ENCODE measurements around the gene ZNF423.

ZNF423 gene

DNA sequence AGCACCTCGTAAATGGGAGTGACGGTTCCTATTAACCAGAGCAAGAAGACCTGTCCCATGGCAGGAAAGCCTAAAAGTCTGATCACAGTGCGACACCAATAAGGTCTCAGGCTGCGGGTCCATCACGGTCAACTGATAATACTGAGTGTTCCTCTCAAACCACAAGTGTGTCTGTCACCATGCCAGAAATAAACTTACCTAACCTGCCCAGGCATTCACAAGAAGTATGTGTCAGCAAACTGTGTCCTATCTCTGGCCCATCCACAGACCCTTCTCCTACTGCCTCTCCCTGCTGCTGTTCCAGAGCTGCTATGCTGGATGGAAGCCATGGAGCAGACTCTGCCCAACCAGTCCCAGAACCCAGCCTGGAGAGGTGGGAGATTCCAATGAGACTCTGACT lies 73.5 kb downstream of the ZNF423 start:
- DNase-seq (ENCODE audit: extremely low spot score) = no peak
- ChIA-PET CTCF (no interaction called here), POLR2A (no interaction called here)
- TF ChIP-seq SUZ12 (IDR thresholded peaks at IDR 0.05) = no peak

DNA sequence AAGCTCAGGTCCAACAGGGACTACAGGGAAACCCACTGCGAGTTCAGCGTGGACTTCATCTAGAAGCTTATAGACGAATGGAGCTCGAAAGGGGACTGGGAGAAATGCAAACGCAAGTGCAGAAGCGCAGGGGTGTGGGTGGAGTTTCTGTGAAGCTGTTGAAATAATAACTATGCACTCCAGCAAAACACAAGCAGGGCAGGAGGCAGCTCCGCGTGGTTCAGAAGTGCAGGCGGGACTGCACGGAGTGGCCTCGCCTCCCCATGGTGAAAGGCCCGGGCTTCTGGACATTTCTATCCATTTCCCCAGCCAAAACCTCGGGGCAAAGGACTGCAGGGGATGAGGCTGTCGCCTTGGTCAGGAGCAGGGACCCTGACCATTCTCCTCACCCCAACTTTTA lies 74.5 kb downstream of the ZNF423 start:
- DNase-seq (ENCODE audit: extremely low spot score) = no peak
- ChIA-PET CTCF (no interaction called here), POLR2A (no interaction called here)
- TF ChIP-seq ARNT (IDR thresholded peaks at IDR 0.05) = no peak

DNA sequence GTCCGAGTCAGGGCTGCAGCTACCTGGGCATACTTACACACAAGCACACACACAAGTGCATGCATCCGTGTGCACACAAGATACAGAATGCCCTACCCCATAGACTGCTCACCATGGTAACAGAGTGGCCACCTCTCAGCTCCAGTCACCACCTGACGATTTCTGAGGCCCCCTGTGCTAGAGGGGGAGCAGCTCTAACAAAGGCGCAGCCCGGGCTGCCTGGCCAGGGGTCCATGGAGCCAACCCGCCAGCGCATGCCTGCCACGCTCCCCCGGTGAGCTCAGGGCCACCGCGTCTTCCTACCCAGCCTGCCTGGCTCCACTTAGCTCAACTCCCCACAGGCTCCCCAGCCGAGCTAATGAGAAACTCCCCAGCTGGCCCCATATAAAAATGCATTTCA lies 75.5 kb downstream of the ZNF423 start:
- TF ChIP-seq ZNF384 (IDR thresholded peaks at IDR 0.05) (no peak), HDGF (IDR thresholded peaks at IDR 0.05; ENCODE audit: borderline replicate concordance) (no peak), NFRKB (IDR thresholded peaks at IDR 0.05) (no peak), SUZ12 (IDR thresholded peaks at IDR 0.05) (no peak), FOXM1 (IDR thresholded peaks at IDR 0.05; ENCODE audit: borderline replicate concordance) (no peak), CTBP1 (IDR thresholded peaks at IDR 0.05; ENCODE audit: borderline replicate concordance) (no peak), SP1 (IDR thresholded peaks at IDR 0.05) (no peak), L3MBTL2 (conservative IDR thresholded peaks at IDR 0.05) (no peak), TARDBP (IDR thresholded peaks at IDR 0.05) (no peak), LEF1 (IDR thresholded peaks at IDR 0.05; ENCODE audit: borderline replicate concordance) (no peak), FOXK2 (IDR thresholded peaks at IDR 0.05) (no peak), FOXA1 (IDR thresholded peaks at IDR 0.05) (no peak), ARNT (IDR thresholded peaks at IDR 0.05) (no peak), ELF4 (IDR thresholded peaks at IDR 0.05) (no peak)
- TF ChIP-seq, protein P1, sequence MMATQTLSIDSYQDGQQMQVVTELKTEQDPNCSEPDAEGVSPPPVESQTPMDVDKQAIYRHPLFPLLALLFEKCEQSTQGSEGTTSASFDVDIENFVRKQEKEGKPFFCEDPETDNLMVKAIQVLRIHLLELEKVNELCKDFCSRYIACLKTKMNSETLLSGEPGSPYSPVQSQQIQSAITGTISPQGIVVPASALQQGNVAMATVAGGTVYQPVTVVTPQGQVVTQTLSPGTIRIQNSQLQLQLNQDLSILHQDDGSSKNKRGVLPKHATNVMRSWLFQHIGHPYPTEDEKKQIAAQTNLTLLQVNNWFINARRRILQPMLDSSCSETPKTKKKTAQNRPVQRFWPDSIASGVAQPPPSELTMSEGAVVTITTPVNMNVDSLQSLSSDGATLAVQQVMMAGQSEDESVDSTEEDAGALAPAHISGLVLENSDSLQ (IDR thresholded peaks at IDR 0.05) = no peak
- ChIA-PET CTCF (no interaction called here), POLR2A (interaction anchor here (0.8 kb wide), 1 partner anchor 224 kb away, joined by 3 read pairs; no protein-coding TSS in a partner anchor)
- no peak for DNase-seq (ENCODE audit: extremely low spot score)

DNA sequence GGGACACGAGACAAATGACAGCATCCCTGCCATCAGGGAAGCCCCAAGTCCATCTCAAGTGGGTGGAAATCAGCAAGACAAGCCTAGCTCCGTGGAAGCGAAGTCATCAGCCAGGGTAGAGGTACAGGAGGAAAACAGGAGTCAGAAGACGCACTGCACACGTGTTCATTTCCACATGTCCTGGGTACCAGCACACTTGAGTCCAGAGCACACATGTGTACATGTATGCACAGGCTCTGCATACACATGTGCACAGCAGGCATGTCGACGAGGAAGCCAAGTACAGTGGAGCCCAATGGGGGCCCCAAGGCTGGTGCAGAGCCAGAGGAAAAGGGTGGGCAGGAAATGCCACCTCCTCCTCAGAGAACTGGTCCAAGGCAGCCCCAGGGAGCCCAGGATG lies 75.9 kb downstream of the ZNF423 start:
- CTCF ChIA-PET = no interaction called here

DNA sequence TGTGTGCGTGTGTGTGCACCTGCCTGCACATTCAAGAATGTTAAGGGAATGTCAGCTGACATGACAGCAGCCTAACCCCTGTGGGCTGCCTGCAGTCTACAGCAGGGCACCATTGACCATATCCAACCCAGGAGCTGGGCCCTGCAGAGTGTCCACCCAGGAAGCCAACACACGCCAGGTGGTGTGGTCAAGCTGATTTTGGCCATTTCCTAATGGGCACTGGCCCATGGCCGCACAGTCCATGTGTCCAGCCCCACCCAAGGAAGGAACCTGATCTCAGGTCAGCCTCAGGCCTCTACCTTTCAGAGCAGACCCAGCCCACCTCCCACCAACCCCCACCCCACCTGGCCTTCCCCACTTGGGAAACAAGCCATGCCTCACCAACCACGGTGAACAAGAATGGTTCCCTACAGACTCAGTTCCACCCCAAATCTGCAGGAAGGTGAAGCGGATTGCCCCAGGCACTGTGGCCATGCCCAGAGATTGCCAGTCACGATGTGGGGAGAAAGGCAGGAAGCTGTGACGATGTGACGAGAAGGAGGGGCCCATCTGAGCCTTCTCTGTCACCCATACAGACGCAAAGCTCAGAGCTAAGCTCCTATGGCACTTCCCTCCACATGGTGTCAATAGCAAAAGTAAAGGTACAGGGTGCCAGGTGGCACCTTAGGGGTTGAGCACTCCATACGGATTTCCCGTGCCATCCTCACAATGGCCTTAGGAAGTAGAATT lies 77.5 kb downstream of the ZNF423 start:
- TF ChIP-seq TARDBP (IDR thresholded peaks at IDR 0.05) = no peak
- no peak for TF ChIP-seq L3MBTL2 (conservative IDR thresholded peaks at IDR 0.05)
- CTCF ChIA-PET = no interaction called here
- POLR2A ChIA-PET = no interaction called here

More for the DNA sequence above, 75.9 kb downstream of the ZNF423 start:
- DNase-seq (ENCODE audit: extremely low spot score) = no peak
- POLR2A ChIA-PET = interaction anchor here (0.8 kb wide), 1 partner anchor 223 kb away, joined by 3 read pairs; no protein-coding TSS in a partner anchor
- TF ChIP-seq ZNF384 (IDR thresholded peaks at IDR 0.05) = no peak
- no peak for TF ChIP-seq BHLHE40 (IDR thresholded peaks at IDR 0.05; ENCODE audit: borderline replicate concordance)

DNA sequence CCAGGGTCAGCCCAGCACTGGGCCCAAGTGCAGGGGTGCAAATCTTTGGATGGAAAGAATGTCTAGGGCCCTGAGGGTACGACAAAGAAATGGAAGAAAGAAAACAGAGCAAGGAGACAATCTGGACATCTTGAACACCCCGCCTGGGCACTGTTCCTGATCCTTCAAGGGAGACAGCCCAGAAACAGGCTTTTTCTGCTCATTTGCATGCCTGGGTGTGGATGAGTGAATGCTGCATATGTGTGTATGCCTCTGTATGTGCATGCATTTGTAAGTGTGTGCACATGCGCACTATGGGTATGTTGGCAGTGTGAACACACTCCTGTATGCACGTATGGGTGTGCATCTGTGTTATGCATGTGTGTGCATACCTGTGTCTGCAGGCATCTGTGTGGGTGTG lies 79.2 kb downstream of the ZNF423 start:
- POLR2A ChIA-PET = no interaction called here
- no peak for TF ChIP-seq HDGF (IDR thresholded peaks at IDR 0.05; ENCODE audit: borderline replicate concordance)
- TF ChIP-seq FOXK2 (IDR thresholded peaks at IDR 0.05) = no peak
- TF ChIP-seq ARNT (IDR thresholded peaks at IDR 0.05) = no peak
- no peak for TF ChIP-seq SUZ12 (IDR thresholded peaks at IDR 0.05)
- TF ChIP-seq ELF4 (IDR thresholded peaks at IDR 0.05) = no peak
- TF ChIP-seq, protein P1 (IDR thresholded peaks at IDR 0.05) = no peak
- no peak for TF ChIP-seq ZNF384 (IDR thresholded peaks at IDR 0.05)
- TF ChIP-seq SP1 (IDR thresholded peaks at IDR 0.05) = no peak
- TF ChIP-seq L3MBTL2 (conservative IDR thresholded peaks at IDR 0.05) = no peak
- no peak for TF ChIP-seq TARDBP (IDR thresholded peaks at IDR 0.05)
- no peak for TF ChIP-seq LEF1 (IDR thresholded peaks at IDR 0.05; ENCODE audit: borderline replicate concordance)
- no peak for TF ChIP-seq NFRKB (IDR thresholded peaks at IDR 0.05)
- CTCF ChIA-PET = no interaction called here

More for the DNA sequence above, 77.5 kb downstream of the ZNF423 start:
- DNase-seq (ENCODE audit: extremely low spot score) = no peak

DNA sequence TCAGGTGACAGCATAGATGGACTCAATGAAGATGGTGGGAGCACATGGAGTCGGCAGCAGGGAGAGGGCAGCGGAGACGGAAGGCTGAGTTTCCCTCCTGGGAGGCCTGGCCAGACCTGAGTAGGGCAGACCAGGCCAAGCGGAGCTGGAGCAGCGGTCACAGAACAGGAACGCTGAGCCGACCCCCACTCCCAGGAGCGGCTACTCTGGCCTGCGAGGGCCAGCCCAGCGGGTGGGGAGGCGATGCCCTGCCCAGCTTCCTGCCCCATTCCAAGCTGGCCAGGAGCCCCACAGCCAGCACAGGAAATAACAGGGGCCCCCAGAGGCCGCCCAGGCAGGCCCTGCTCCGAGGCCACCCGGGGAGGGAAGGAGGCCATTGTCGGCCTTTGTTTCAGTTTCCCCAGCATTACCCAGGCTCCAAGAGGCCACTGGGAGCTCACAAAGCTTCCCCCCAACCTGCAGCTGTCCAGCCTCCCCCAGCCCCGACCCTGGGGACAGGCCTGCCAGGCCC lies 79.8 kb downstream of the ZNF423 start:
- POLR2A ChIA-PET = no interaction called here
- DNase-seq (ENCODE audit: extremely low spot score) = no peak
- CTCF ChIA-PET = no interaction called here
- no peak for TF ChIP-seq L3MBTL2 (conservative IDR thresholded peaks at IDR 0.05)

More for the DNA sequence above, 79.2 kb downstream of the ZNF423 start:
- no peak for DNase-seq (ENCODE audit: extremely low spot score)

DNA sequence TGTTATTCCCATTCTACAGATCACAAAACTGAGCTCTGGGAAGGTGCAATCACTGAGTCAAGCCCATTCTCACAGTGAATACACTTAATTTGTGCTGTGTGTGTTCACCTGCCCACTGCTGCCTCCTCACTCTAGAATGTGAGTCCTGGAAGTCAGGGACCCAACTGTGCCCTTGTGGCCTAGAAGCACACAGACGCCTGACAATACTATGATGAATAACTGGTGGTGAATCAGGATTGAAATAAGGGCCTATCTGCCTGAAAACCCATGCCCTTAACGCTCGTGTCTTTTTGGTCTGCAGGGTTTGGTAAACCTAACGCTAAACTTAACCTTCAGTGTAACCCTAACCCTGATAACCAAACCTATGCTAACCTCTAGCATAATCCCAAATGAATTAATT lies 80.3 kb downstream of the ZNF423 start:
- CTCF ChIA-PET = no interaction called here
- no peak for DNase-seq (ENCODE audit: extremely low spot score)
- POLR2A ChIA-PET = no interaction called here

More for the DNA sequence above, 80.3 kb downstream of the ZNF423 start:
- TF ChIP-seq ZNF384 (IDR thresholded peaks at IDR 0.05) (no peak), BHLHE40 (IDR thresholded peaks at IDR 0.05; ENCODE audit: borderline replicate concordance) (no peak), FOXM1 (IDR thresholded peaks at IDR 0.05; ENCODE audit: borderline replicate concordance) (no peak), SUZ12 (IDR thresholded peaks at IDR 0.05) (no peak), FOXA1 (IDR thresholded peaks at IDR 0.05) (no peak), ARNT (IDR thresholded peaks at IDR 0.05) (no peak), FOXK2 (IDR thresholded peaks at IDR 0.05) (no peak), ELF4 (IDR thresholded peaks at IDR 0.05) (no peak), SP1 (IDR thresholded peaks at IDR 0.05) (no peak), NFRKB (IDR thresholded peaks at IDR 0.05) (no peak), CTBP1 (IDR thresholded peaks at IDR 0.05; ENCODE audit: borderline replicate concordance) (no peak), TARDBP (IDR thresholded peaks at IDR 0.05) (no peak)
